Caco-2 (cell line): ENCODE data around the gene KRTAP5-4. TPM values are rescaled to one million over a fixed set of nuclear protein-coding genes. Genes with fewer than 3 reads are reported as not detected.

Experiments
- BruUV-seq: library from RNA; stranded (reverse); fragments of 400-500 nt; replicated peaks from 2 replicates; lab custom pipeline; 2021; lab: Mats Ljungman, UMichigan
- CTCF ChIA-PET: fragments of 300-600 bp; sonication (Branson Sonifier 250); formaldehyde crosslinking; loops from one replicate; lab custom pipeline; 2022; ENCODE audit warnings: antibody characterized with exemption; lab: Charles Lee
- POLR2A ChIA-PET: fragments of 300-600 bp; sonication (Branson Sonifier 250); formaldehyde crosslinking; loops from one replicate; lab custom pipeline; 2022; ENCODE audit warnings: antibody characterized with exemption; lab: Charles Lee
- DNase-seq, 2 experiments: peaks; one replicate each; pipeline versions ENCODE4 v3.0.0 to v3.0.0-alpha.2; 2020 to 2022
- H3K27me3 ChIP-seq: replicated peaks from 2 replicates; pipeline ENCODE4 v1.6.0; 2011; ENCODE audit warnings: low read length; ENCODE audit not compliant: control insufficient read depth, insufficient read depth
- H3K36me3 ChIP-seq: 2 replicates; pipeline ENCODE4 v1.5.1; 2011; ENCODE audit warnings: low read length; ENCODE audit not compliant: control insufficient read depth, insufficient read depth
- H3K4me1 ChIP-seq: fragments of 250-450 bp; sonication (Bioruptor Pico); 2 replicates; pipeline ENCODE4 v1.5.1; 2020; ENCODE audit warnings: mild to moderate bottlenecking
- H3K4me3 ChIP-seq: 2 replicates; pipeline ENCODE4 v1.5.1; 2011; ENCODE audit warnings: low read depth, mild to moderate bottlenecking, control low read depth, low read length
- H3K9me3 ChIP-seq: fragments of 250-450 bp; sonication (Bioruptor Pico); 2 replicates; pipeline ENCODE4 v1.5.1; 2020; ENCODE audit warnings: mild to moderate bottlenecking, moderate library complexity
- H3K27ac Mint-ChIP-seq: one replicate; pipeline ENCODE4 v1.8.0; 2022; ENCODE audit warnings: mixed read lengths; ENCODE audit not compliant: unreplicated experiment
- H3K27me3 Mint-ChIP-seq: one replicate; pipeline ENCODE4 v1.8.0; 2022; ENCODE audit warnings: mixed read lengths; ENCODE audit not compliant: insufficient read depth, unreplicated experiment
- H3K36me3 Mint-ChIP-seq: one replicate; pipeline ENCODE4 v1.8.0; 2022; ENCODE audit warnings: mild to moderate bottlenecking, mixed read lengths; ENCODE audit not compliant: insufficient read depth, unreplicated experiment
- H3K4me1 Mint-ChIP-seq: one replicate; pipeline ENCODE4 v1.8.0; 2022; ENCODE audit warnings: low read depth, mixed read lengths; ENCODE audit not compliant: unreplicated experiment
- H3K4me3 Mint-ChIP-seq: one replicate; pipeline ENCODE4 v1.8.0; 2022; ENCODE audit warnings: mild to moderate bottlenecking, moderate library complexity, mixed read lengths; ENCODE audit not compliant: unreplicated experiment
- H3K9me3 Mint-ChIP-seq: one replicate; pipeline ENCODE4 v1.8.0; 2022; ENCODE audit warnings: mixed read lengths; ENCODE audit not compliant: unreplicated experiment
- CTCF ChIP-seq, 2 experiments: fragments of 200-600 bp in 1 of 2; IDR thresholded peaks; 1 replicate in 1 of 2; 2 replicates in 1 of 2; pipeline versions ENCODE4 v1.5.1 to v1.8.0; 2011 to 2022; ENCODE audit warnings: antibody characterized with exemption in 1 of 2, control low read depth in 1 of 2, inconsistent platforms in 1 of 2, low read depth in 1 of 2, low read length in 1 of 2, mild to moderate bottlenecking in 1 of 2, moderate library complexity in 1 of 2; ENCODE audit not compliant: insufficient read depth in 1 of 2, severe bottlenecking in 1 of 2, unreplicated experiment in 1 of 2
- intact Hi-C: fragments of 100-400 bp; cut with micrococcal nuclease; formaldehyde crosslinking; loops from one replicate; pipeline ENCODE4 v1.10.0; 2022; ENCODE audit not compliant: unreplicated experiment
- total RNA-seq: library from RNA; stranded (reverse); gene quantifications from 2 replicates; pipeline ENCODE4 v1.2.3, GENCODE V29; 2022

The KRTAP5-4 gene
- total RNA-seq, 1 experiment from 2014 or later = not detected

- no peak overlapping the region for H3K4me3 ChIP-seq
- H3K27ac Mint-ChIP-seq = no peak overlapping the region
- H3K27me3 Mint-ChIP-seq = peaks cover 10% of the 10 kb centered on the region
- no peaks in the 10 kb centered on the region for H3K4me1 ChIP-seq
- TF ChIP-seq CTCF (IDR thresholded peaks at IDR 0.05; ENCODE audit: insufficient read depth in 1 of 2, low read depth in 1 of 2, low read length in 1 of 2, severe bottlenecking in 1 of 2, unreplicated experiment in 1 of 2) = no peak
- DNase-seq = no peak
- ChIA-PET POLR2A (no interaction called here), CTCF (interaction anchor here (0.6 kb wide), 1 partner anchor 8 kb away, joined by 3 read pairs; no protein-coding TSS in a partner anchor)
- no peaks in the 10 kb centered on the region; the same call in 1 of the 2 replicates for H3K27me3 ChIP-seq
- no peaks in the 10 kb centered on the region for H3K9me3 Mint-ChIP-seq
- H3K9me3 ChIP-seq = no peaks in the 10 kb centered on the region
- H3K4me3 Mint-ChIP-seq = no peak overlapping the region
- intact Hi-C loops = no loop called here
- BruUV-seq = no TSS peak
- H3K36me3 Mint-ChIP-seq = no peaks in the 10 kb centered on the region
- H3K36me3 ChIP-seq = no peaks in the 10 kb centered on the region
- peaks cover 5% of the 10 kb centered on the region for H3K4me1 Mint-ChIP-seq
Observed at GRCh38 chr11:1624621-1625020, 2.7 kb upstream of the KRTAP5-4 start.

- ChIA-PET POLR2A (no interaction called here), CTCF (interaction anchor here (0.6 to 1.1 kb wide), 3 partner anchors 9 to 527 kb away, joined by 3 to 7 read pairs (median 3); no protein-coding TSS in a partner anchor)
- H3K4me3 ChIP-seq = no peak overlapping the region
- no peaks in the 10 kb centered on the region for H3K4me1 ChIP-seq
- no TSS peak for BruUV-seq
- Mint-ChIP-seq H3K4me1 (peaks cover 5% of the 10 kb centered on the region), H3K36me3 (no peaks in the 10 kb centered on the region), H3K27me3 (peaks cover 10% of the 10 kb centered on the region), H3K9me3 (no peaks in the 10 kb centered on the region), H3K27ac (no peak overlapping the region), H3K4me3 (no peak overlapping the region)
- no peaks in the 10 kb centered on the region for H3K36me3 ChIP-seq
- no peaks in the 10 kb centered on the region for H3K9me3 ChIP-seq
- no peak for DNase-seq
- intact Hi-C loops = no loop called here
- no peak for TF ChIP-seq CTCF (IDR thresholded peaks at IDR 0.05; ENCODE audit: insufficient read depth in 1 of 2, low read depth in 1 of 2, low read length in 1 of 2, severe bottlenecking in 1 of 2, unreplicated experiment in 1 of 2)
- no peaks in the 10 kb centered on the region; the same call in 1 of the 2 replicates for H3K27me3 ChIP-seq
Observed at GRCh38 chr11:1623716-1624115, 1.8 kb upstream of the KRTAP5-4 start.

- H3K4me3 ChIP-seq = no peak overlapping the region
- intact Hi-C loops = no loop called here
- no peaks in the 10 kb centered on the region for H3K36me3 ChIP-seq
- no peaks in the 10 kb centered on the region for H3K36me3 Mint-ChIP-seq
- H3K27me3 Mint-ChIP-seq = peaks cover 15% of the 10 kb centered on the region
- no peaks in the 10 kb centered on the region; the same call in 1 of the 2 replicates for H3K27me3 ChIP-seq
- BruUV-seq = no TSS peak
- POLR2A ChIA-PET = interaction anchor here (0.6 kb wide), 1 partner anchor 152 kb away, joined by 3 read pairs; no protein-coding TSS in a partner anchor
- no peak for TF ChIP-seq CTCF (IDR thresholded peaks at IDR 0.05; ENCODE audit: insufficient read depth in 1 of 2, low read depth in 1 of 2, low read length in 1 of 2, severe bottlenecking in 1 of 2, unreplicated experiment in 1 of 2)
- H3K4me3 Mint-ChIP-seq = no peak overlapping the region
- peaks cover 5% of the 10 kb centered on the region for H3K4me1 Mint-ChIP-seq
- no peak for DNase-seq
- H3K9me3 Mint-ChIP-seq = peaks cover 22% of the 10 kb centered on the region
- CTCF ChIA-PET = interaction anchor here (0.6 to 0.9 kb wide), 2 partner anchors 24 to 348 kb away, joined by 3 read pairs; no protein-coding TSS in a partner anchor
- H3K4me1 ChIP-seq = no peaks in the 10 kb centered on the region
- H3K9me3 ChIP-seq = no peaks in the 10 kb centered on the region
- H3K27ac Mint-ChIP-seq = no peak overlapping the region
Observed at GRCh38 chr11:1619449-1619848, 2.5 kb downstream of the KRTAP5-4 start.
